ENCODE data around the gene KCTD12. TPM values are rescaled to one million over a fixed set of nuclear protein-coding genes. Genes with fewer than 3 reads are reported as not detected.

Gene KCTD12
- total and polyA plus RNA-seq, 2 donors (not counting 1 experiment from before 2014, with no cell fraction given), result 9.9 to 35.3 TPM

DNA sequence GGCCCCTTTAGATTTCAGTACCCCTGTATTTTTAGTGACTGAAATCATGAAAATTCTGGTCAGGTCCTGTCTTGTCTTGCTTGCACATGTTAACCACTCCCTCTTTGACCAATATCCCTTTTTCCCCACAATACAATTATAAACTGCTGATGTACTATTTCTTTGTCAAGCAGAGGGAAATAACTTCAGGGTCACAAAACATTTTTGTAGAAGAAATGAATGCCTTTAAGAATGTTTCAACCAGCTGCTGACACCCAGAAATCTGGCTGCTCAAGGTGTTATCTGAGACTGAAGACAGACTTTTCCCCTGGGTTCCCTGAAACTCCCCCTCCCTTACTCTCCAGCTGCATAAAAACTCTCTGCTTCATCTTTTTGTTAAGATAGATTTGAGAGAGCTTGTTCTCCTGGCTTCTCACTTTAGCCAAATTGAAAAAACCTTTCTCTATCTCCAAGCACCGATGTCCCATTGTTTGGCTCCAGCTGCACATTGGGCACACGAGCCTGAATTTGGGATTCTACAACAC is 43.7 kb upstream of the KCTD12 start:
- H2AFZ ChIP-seq (ENCODE audit: low read length), result no peak overlapping the region
- H3K4me1 ChIP-seq (ENCODE audit: control insufficient read depth, extremely low read depth, insufficient read depth, low read length), result no peaks in the 10 kb centered on the region
- no peaks in the 10 kb centered on the region for H3K79me2 ChIP-seq (ENCODE audit: control insufficient read depth, insufficient read depth, low read length)
- H4K20me1 ChIP-seq (ENCODE audit: control insufficient read depth, extremely low read depth, insufficient read depth, low read length), result no peaks in the 10 kb centered on the region
- no peak overlapping the region for H3K9ac ChIP-seq (ENCODE audit: insufficient read depth, low read length)
- H3K4me2 ChIP-seq (ENCODE audit: extremely low read depth, insufficient read depth, low read length), result no peak overlapping the region
- no peak overlapping the region for H3K4me3 ChIP-seq (replicated peaks in 1 of 4; ENCODE audit: control extremely low read depth in 1 of 4, insufficient read depth in 1 of 4, low read depth in 3 of 4, low read length in 4 of 4)
- no peaks in the 10 kb centered on the region for H3K9me3 ChIP-seq (ENCODE audit: control insufficient read depth, insufficient read depth, low read depth, low read length)
- no peak for DNase-seq (ENCODE audit: low read depth in 2 of 2)
- H3K27ac ChIP-seq (ENCODE audit: insufficient read depth, low read length), result no peak overlapping the region
- no peaks in the 10 kb centered on the region for H3K27me3 ChIP-seq (ENCODE audit: control insufficient read depth, insufficient read depth, low read length)
- H3K36me3 ChIP-seq (ENCODE audit: control insufficient read depth, insufficient read depth, low read length), result no peaks in the 10 kb centered on the region
- no peak for TF ChIP-seq EZH2 (IDR thresholded peaks at IDR 0.05; ENCODE audit: low read length, missing control alignments)
- TF ChIP-seq, protein P1, sequence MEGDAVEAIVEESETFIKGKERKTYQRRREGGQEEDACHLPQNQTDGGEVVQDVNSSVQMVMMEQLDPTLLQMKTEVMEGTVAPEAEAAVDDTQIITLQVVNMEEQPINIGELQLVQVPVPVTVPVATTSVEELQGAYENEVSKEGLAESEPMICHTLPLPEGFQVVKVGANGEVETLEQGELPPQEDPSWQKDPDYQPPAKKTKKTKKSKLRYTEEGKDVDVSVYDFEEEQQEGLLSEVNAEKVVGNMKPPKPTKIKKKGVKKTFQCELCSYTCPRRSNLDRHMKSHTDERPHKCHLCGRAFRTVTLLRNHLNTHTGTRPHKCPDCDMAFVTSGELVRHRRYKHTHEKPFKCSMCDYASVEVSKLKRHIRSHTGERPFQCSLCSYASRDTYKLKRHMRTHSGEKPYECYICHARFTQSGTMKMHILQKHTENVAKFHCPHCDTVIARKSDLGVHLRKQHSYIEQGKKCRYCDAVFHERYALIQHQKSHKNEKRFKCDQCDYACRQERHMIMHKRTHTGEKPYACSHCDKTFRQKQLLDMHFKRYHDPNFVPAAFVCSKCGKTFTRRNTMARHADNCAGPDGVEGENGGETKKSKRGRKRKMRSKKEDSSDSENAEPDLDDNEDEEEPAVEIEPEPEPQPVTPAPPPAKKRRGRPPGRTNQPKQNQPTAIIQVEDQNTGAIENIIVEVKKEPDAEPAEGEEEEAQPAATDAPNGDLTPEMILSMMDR (conservative IDR thresholded peaks at IDR 0.05 in 1 of 2, IDR thresholded peaks at IDR 0.05 in 1 of 2; ENCODE audit: low read depth in 1 of 2, low read length in 2 of 2), result no peak

DNA sequence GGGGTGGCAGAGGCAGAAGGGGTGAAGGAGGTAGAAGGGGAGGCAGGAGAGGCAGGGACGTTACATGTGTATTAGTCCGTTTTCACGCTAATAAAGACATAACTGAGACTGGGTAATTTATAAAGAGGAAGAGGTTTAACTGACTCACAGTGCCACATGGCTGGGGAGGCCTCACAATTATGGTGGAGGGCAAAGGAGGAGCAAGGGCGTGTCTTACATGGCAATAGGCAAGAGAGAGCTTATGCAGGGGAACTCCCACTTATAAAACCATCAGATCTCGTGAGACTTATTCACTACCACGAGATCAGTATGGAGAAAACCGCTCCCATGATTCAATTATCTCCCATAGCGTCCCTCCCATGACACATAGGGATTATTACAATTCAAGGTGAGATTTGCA is 43.1 kb upstream of the KCTD12 start:
- TF ChIP-seq, protein P1 (conservative IDR thresholded peaks at IDR 0.05 in 1 of 2, IDR thresholded peaks at IDR 0.05 in 1 of 2; ENCODE audit: low read depth in 1 of 2, low read length in 2 of 2), result no peak
- TF ChIP-seq EZH2 (IDR thresholded peaks at IDR 0.05; ENCODE audit: low read length, missing control alignments), result no peak
- no peaks in the 10 kb centered on the region for H3K4me1 ChIP-seq (ENCODE audit: control insufficient read depth, extremely low read depth, insufficient read depth, low read length)
- H3K27me3 ChIP-seq (ENCODE audit: control insufficient read depth, insufficient read depth, low read length), result no peaks in the 10 kb centered on the region

DNA sequence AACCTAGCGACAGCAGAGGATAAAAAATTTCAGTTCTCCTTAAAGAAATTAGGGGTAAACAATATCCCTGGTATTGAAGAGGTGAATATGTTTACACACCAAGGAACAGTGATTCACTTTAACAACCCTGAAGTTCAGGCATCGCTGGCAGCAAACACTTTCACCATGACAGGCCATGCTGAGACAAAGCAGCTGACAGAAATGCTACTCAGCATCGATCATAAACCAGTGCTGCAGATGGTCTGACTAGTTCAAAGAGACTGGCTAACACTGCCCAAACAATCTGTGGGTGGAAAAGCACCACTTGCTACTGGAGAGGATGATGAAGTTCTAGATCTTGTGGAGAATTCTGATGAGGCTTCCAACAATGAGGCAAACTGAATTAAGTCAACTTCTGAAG is 42.3 kb upstream of the KCTD12 start:
- no peak overlapping the region for H3K27ac ChIP-seq (ENCODE audit: insufficient read depth, low read length)
- H3K36me3 ChIP-seq (ENCODE audit: control insufficient read depth, insufficient read depth, low read length), result no peaks in the 10 kb centered on the region
- no peak overlapping the region for H3K4me2 ChIP-seq (ENCODE audit: extremely low read depth, insufficient read depth, low read length)
- no peaks in the 10 kb centered on the region for H3K4me1 ChIP-seq (ENCODE audit: control insufficient read depth, extremely low read depth, insufficient read depth, low read length)
- TF ChIP-seq, protein P1 (conservative IDR thresholded peaks at IDR 0.05 in 1 of 2, IDR thresholded peaks at IDR 0.05 in 1 of 2; ENCODE audit: low read depth in 1 of 2, low read length in 2 of 2), result no peak
- no peak for TF ChIP-seq EZH2 (IDR thresholded peaks at IDR 0.05; ENCODE audit: low read length, missing control alignments)
- no peak overlapping the region for H3K9ac ChIP-seq (ENCODE audit: insufficient read depth, low read length)
- no peaks in the 10 kb centered on the region for H3K9me3 ChIP-seq (ENCODE audit: control insufficient read depth, insufficient read depth, low read depth, low read length)
- no peaks in the 10 kb centered on the region for H4K20me1 ChIP-seq (ENCODE audit: control insufficient read depth, extremely low read depth, insufficient read depth, low read length)
- no peak overlapping the region for H3K4me3 ChIP-seq (replicated peaks in 1 of 4; ENCODE audit: control extremely low read depth in 1 of 4, insufficient read depth in 1 of 4, low read depth in 3 of 4, low read length in 4 of 4)
- H3K27me3 ChIP-seq (ENCODE audit: control insufficient read depth, insufficient read depth, low read length), result no peaks in the 10 kb centered on the region
- peak overlapping the region; percentile 16 for H2AFZ ChIP-seq (ENCODE audit: low read length)
- DNase-seq (ENCODE audit: low read depth in 2 of 2), result peak in 1 of 2 donors; percentile 4
- H3K79me2 ChIP-seq (ENCODE audit: control insufficient read depth, insufficient read depth, low read length), result no peaks in the 10 kb centered on the region

More for the DNA sequence above, 43.1 kb upstream of the KCTD12 start:
- Histone ChIP-seq H3K9me3 (ENCODE audit: control insufficient read depth, insufficient read depth, low read depth, low read length) (no peaks in the 10 kb centered on the region), H3K36me3 (ENCODE audit: control insufficient read depth, insufficient read depth, low read length) (no peaks in the 10 kb centered on the region), H3K79me2 (ENCODE audit: control insufficient read depth, insufficient read depth, low read length) (no peaks in the 10 kb centered on the region), H2AFZ (ENCODE audit: low read length) (no peak overlapping the region), H3K4me3 (replicated peaks in 1 of 4; ENCODE audit: control extremely low read depth in 1 of 4, insufficient read depth in 1 of 4, low read depth in 3 of 4, low read length in 4 of 4) (no peak overlapping the region), H3K27ac (ENCODE audit: insufficient read depth, low read length) (no peak overlapping the region), H3K4me2 (ENCODE audit: extremely low read depth, insufficient read depth, low read length) (no peak overlapping the region), H4K20me1 (ENCODE audit: control insufficient read depth, extremely low read depth, insufficient read depth, low read length) (no peaks in the 10 kb centered on the region), H3K9ac (ENCODE audit: insufficient read depth, low read length) (no peak overlapping the region)
- no peak for DNase-seq (ENCODE audit: low read depth in 2 of 2)

All from fibroblast of lung (primary cell).